ENCODE measurements around the gene OR10G3. TPM values are rescaled to one million over a fixed set of nuclear protein-coding genes. Genes with fewer than 3 reads are reported as not detected.

OR10G3 gene
- total RNA-seq, 1 donor from 2014 or later, result not detected

- no peak for DNase-seq (ENCODE audit: low read depth in 2 of 2)
Measured at GRCh38 chr14:21535545-21536417, 44.1 kb downstream of the OR10G3 start.

- DNase-seq (ENCODE audit: low read depth in 2 of 2), result no peak
Measured at GRCh38 chr14:21534576-21534975, 45.3 kb downstream of the OR10G3 start.

GRCh38 chr14:21533294-21533693 is 46.6 kb downstream of the OR10G3 start:
- no peak for DNase-seq (ENCODE audit: low read depth in 2 of 2)

GRCh38 chr14:21529515-21529914 is 50.4 kb downstream of the OR10G3 start:
- DNase-seq (ENCODE audit: low read depth in 2 of 2), result no peak

GRCh38 chr14:21528381-21529348 is 51.2 kb downstream of the OR10G3 start:
- no peak for DNase-seq (ENCODE audit: low read depth in 2 of 2)

GRCh38 chr14:21527318-21527679 is 52.6 kb downstream of the OR10G3 start:
- no peak for DNase-seq (ENCODE audit: low read depth in 2 of 2)

GRCh38 chr14:21526672-21527317 is 53.1 kb downstream of the OR10G3 start:
- DNase-seq (ENCODE audit: low read depth in 2 of 2), result no peak

GRCh38 chr14:21525962-21526671 is 53.8 kb downstream of the OR10G3 start, which contains the start of gene SALL2:
Gene SALL2, minus strand, starts transcription at chr14:21526346. Its CDS starts 219 bp downstream, at chr14:21526127.
- peak in 1 of 2 donors; percentile 47 for DNase-seq (ENCODE audit: low read depth in 2 of 2)

GRCh38 chr14:21525571-21525961 is 54.3 kb downstream of the OR10G3 start:
- DNase-seq (ENCODE audit: low read depth in 2 of 2), result no peak

GRCh38 chr14:21524575-21525490 is 55.0 kb downstream of the OR10G3 start:
- DNase-seq (ENCODE audit: low read depth in 2 of 2), result no peak

GRCh38 chr14:21523203-21523602 is 56.7 kb downstream of the OR10G3 start:
- DNase-seq (ENCODE audit: low read depth in 2 of 2), result no peak

GRCh38 chr14:21521501-21521900 is 58.4 kb downstream of the OR10G3 start:
- DNase-seq (ENCODE audit: low read depth in 2 of 2), result no peak

- no peak for DNase-seq (ENCODE audit: low read depth in 2 of 2)
Measured at GRCh38 chr14:21520767-21521166, 59.1 kb downstream of the OR10G3 start.

GRCh38 chr14:21518725-21519124 is 61.2 kb downstream of the OR10G3 start:
- DNase-seq (ENCODE audit: low read depth in 2 of 2), result no peak

Other genes with a start within 250 kb of the OR10G3 start
- gene SUPT16H, start 196.1 kb downstream of the OR10G3 start, total RNA-seq, result 59.2 and 65.0 TPM in 2 replicates
- gene CHD8, start 124.0 kb downstream of the OR10G3 start, total RNA-seq, result 40.8 and 48.5 TPM in 2 replicates
- 22.0 and 29.3 TPM in 2 replicates for gene RAB2B, start 103.1 kb downstream of the OR10G3 start, total RNA-seq
- 16.3 and 21.9 TPM in 2 replicates for gene TOX4, start 102.9 kb downstream of the OR10G3 start, total RNA-seq
- 46.1 and 51.5 TPM in 2 replicates for gene METTL3, start 68.7 kb downstream of the OR10G3 start, total RNA-seq
- gene SALL2, start 53.7 kb downstream of the OR10G3 start, total RNA-seq, result 0.13 and 0.89 TPM in 2 replicates
- not detected in 2 replicates for gene OR10G2, start 54.9 kb upstream of the OR10G3 start, total RNA-seq
- gene OR4E2, start 73.8 kb upstream of the OR10G3 start, total RNA-seq, result not detected in 2 replicates
- not detected in 2 replicates for gene OR4E1, start 93.7 kb upstream of the OR10G3 start, total RNA-seq